Endothelial cell of umbilical vein (primary cell): Measurements from ENCODE around the gene PARD3B. TPM values are rescaled to one million over a fixed set of nuclear protein-coding genes. Genes with fewer than 3 reads are reported as not detected.

Source experiments
- BruUV-seq: library from RNA; stranded (reverse); fragments of 400-500 nt; replicated peaks from 2 replicates; lab custom pipeline; 2021; lab: Mats Ljungman, UMichigan
- CTCF ChIA-PET: fragments of 300-600, 350-600 bp; sonication (Branson Sonifier 250); formaldehyde crosslinking; loops from one replicate; lab custom pipeline; 2021; ENCODE audit warnings: antibody characterized with exemption, inconsistent platforms; lab: Charles Lee
- POLR2A ChIA-PET: fragments of 300-600, 350-600 bp; sonication (Branson Sonifier 250); formaldehyde crosslinking; loops from one replicate; lab custom pipeline; 2021; ENCODE audit warnings: antibody characterized with exemption, inconsistent platforms; lab: Charles Lee
- DNase-seq: peaks from one replicate; pipeline ENCODE4 v3.0.0-alpha.2; 2011; ENCODE audit warnings: low read depth, low spot score
- FAIRE-seq: peaks from 2 replicates; lab custom pipeline; 2011; peaks lifted over from hg19 to GRCh38; lab: Jason Lieb, UNC
- H2AFZ ChIP-seq: 2 replicates; pipeline ENCODE4 v1.6.0; 2012; ENCODE audit warnings: low read depth, low read length, control low read depth, inconsistent platforms
- H3K27ac ChIP-seq: 2 replicates; pipeline ENCODE4 v1.5.1; 2011; ENCODE audit warnings: low read depth, mild to moderate bottlenecking, control low read depth, low read length, moderate library complexity; ENCODE audit not compliant: insufficient read depth
- H3K27me3 ChIP-seq, 2 experiments: 2 replicates each; pipeline versions ENCODE4 v1.6.0 to v1.6.1; 2011; ENCODE audit warnings: low read length in 2 of 2, mixed read lengths in 1 of 2; ENCODE audit not compliant: control insufficient read depth in 2 of 2, insufficient read depth in 2 of 2
- H3K36me3 ChIP-seq, 2 experiments: 2 replicates in 1 of 2; 3 replicates in 1 of 2; pipeline ENCODE4 v1.5.1; 2011; ENCODE audit warnings: low read length in 2 of 2, mild to moderate bottlenecking in 1 of 2, moderate library complexity in 1 of 2; ENCODE audit not compliant: control insufficient read depth in 2 of 2, insufficient read depth in 2 of 2; ENCODE audit errors: extremely low read depth in 1 of 2
- H3K4me1 ChIP-seq: 3 replicates; pipeline ENCODE4 v1.5.1; 2011; ENCODE audit warnings: mild to moderate bottlenecking, low read length; ENCODE audit not compliant: control insufficient read depth, insufficient read depth; ENCODE audit errors: extremely low read depth
- H3K4me2 ChIP-seq: 2 replicates; pipeline ENCODE4 v1.6.1; 2011; ENCODE audit warnings: low read length, control low read depth, mixed read lengths; ENCODE audit not compliant: insufficient read depth
- H3K4me3 ChIP-seq, 3 experiments: fragments of 200-600 bp in 1 of 3; sonication (generic), shearing (Covaris generic) in 1 of 3; replicated peaks in 1 of 3; 2 replicates each; pipeline ENCODE4 v1.5.1; 2011 to 2016; ENCODE audit warnings: control low read depth in 3 of 3, low read length in 3 of 3, mild to moderate bottlenecking in 2 of 3, inconsistent platforms in 1 of 3, low read depth in 1 of 3, moderate library complexity in 1 of 3; ENCODE audit not compliant: insufficient read depth in 1 of 3
- H3K79me2 ChIP-seq: 2 replicates; pipeline ENCODE4 v1.6.0; 2012; ENCODE audit warnings: low read length, inconsistent platforms; ENCODE audit not compliant: control insufficient read depth, insufficient read depth
- H3K9ac ChIP-seq: replicated peaks from 2 replicates; pipeline ENCODE3; 2011; ENCODE audit warnings: low read length, control low read depth; ENCODE audit not compliant: insufficient read depth; ENCODE audit errors: extremely low read depth
- H3K9me1 ChIP-seq: replicated peaks from 3 replicates; pipeline ENCODE4 v1.6.0; 2011; ENCODE audit warnings: mild to moderate bottlenecking, low read length; ENCODE audit not compliant: control insufficient read depth, insufficient read depth; ENCODE audit errors: extremely low read depth
- H3K9me3 ChIP-seq: replicated peaks from 2 replicates; pipeline ENCODE4 v1.5.1; 2012; ENCODE audit warnings: low read length, inconsistent platforms; ENCODE audit not compliant: control insufficient read depth, insufficient read depth
- H4K20me1 ChIP-seq: replicated peaks from 2 replicates; pipeline ENCODE3; 2011; ENCODE audit warnings: mild to moderate bottlenecking, low read length; ENCODE audit not compliant: control insufficient read depth, insufficient read depth; ENCODE audit errors: extremely low read depth
- CTCF ChIP-seq, 2 donors: IDR thresholded peaks; 1 replicate in 1 of 2; 2 replicates in 1 of 2; pipeline ENCODE4 v1.5.1; 2011; ENCODE audit warnings: low read length in 2 of 2, mild to moderate bottlenecking in 2 of 2, moderate library complexity in 2 of 2, control low read depth in 1 of 2, inconsistent platforms in 1 of 2, low read depth in 1 of 2; ENCODE audit not compliant: insufficient read depth in 1 of 2; ENCODE audit errors: extremely low read depth in 1 of 2
- EZH2 ChIP-seq: IDR thresholded peaks from 2 replicates; pipeline ENCODE4 v1.6.1; 2012; ENCODE audit warnings: borderline replicate concordance, low read depth, mild to moderate bottlenecking, moderate library complexity, low read length, inconsistent platforms; ENCODE audit not compliant: severe bottlenecking
- FOS ChIP-seq: IDR thresholded peaks from 2 replicates; pipeline ENCODE4 v1.6.1; 2011; ENCODE audit warnings: mild to moderate bottlenecking, low read length, moderate library complexity, borderline replicate concordance; ENCODE audit not compliant: insufficient read depth
- GATA2 ChIP-seq: IDR thresholded peaks from 2 replicates; pipeline ENCODE4 v1.7.0; 2011; ENCODE audit warnings: low read depth, mild to moderate bottlenecking, moderate library complexity, mixed read lengths, low read length; ENCODE audit not compliant: insufficient read length, insufficient read depth
- JUN ChIP-seq: IDR thresholded peaks from 2 replicates; pipeline ENCODE4 v1.6.1; 2011; ENCODE audit warnings: borderline replicate concordance, low read depth; ENCODE audit not compliant: insufficient read length, insufficient read depth
- MAX ChIP-seq: IDR thresholded peaks from 2 replicates; pipeline ENCODE4 v1.6.1; 2011; ENCODE audit not compliant: insufficient read depth, insufficient read length
- MYC ChIP-seq: IDR thresholded peaks from one replicate; pipeline ENCODE4 v1.6.1; 2011; ENCODE audit warnings: mild to moderate bottlenecking, low read depth, low read length
- POLR2A ChIP-seq: IDR thresholded peaks from 2 replicates; pipeline ENCODE4 v1.6.1; 2012; ENCODE audit warnings: low read depth, mild to moderate bottlenecking, control low read depth, low read length
- POLR2AphosphoS5 ChIP-seq: IDR thresholded peaks from 2 replicates; pipeline ENCODE4 v1.6.1; 2012; ENCODE audit warnings: low read depth, mild to moderate bottlenecking, control low read depth, low read length, moderate library complexity; ENCODE audit not compliant: insufficient read depth
- dilution Hi-C: fragments of 300-500 bp; cut with MboI; formaldehyde crosslinking; loops from one replicate; pipeline ENCODE4 v1.15.0; 2019; ENCODE audit warnings: low sequenced_read_pairs; ENCODE audit not compliant: extremely low pct_ligation_motif_present
- intact Hi-C: fragments of 100-400 bp; cut with micrococcal nuclease; formaldehyde crosslinking; loops from one replicate; pipeline ENCODE4 v1.10.0; 2022
- polyA plus RNA-seq, 4 experiments: library from polyadenylated mRNA; depleted of rRNA in 3 of 4; stranded (reverse) in 3 of 4; unstranded in 1 of 4; fragments of >200 nt; gene quantifications; 2 replicates each; pipeline versions ENCODE4 v1.2.1 to v1.2.3, GENCODE V29; 2011 to 2012; ENCODE audit warnings: missing spikeins in 1 of 4
- total RNA-seq: library from RNA; stranded (reverse); gene quantifications from 2 replicates; pipeline ENCODE4 v1.2.3, GENCODE V29; 2021

PARD3B gene
- total and polyA plus RNA-seq, 2 donors (not counting 3 experiments of a cell fraction or from before 2014, with no cell fraction given): 2.2 to 30.9 TPM

- Histone ChIP-seq H3K4me3 (no peak overlapping the region), H3K9me1 (no peaks in the 10 kb centered on the region), H3K36me3 (no peaks in the 10 kb centered on the region), H3K4me1 (peaks cover 18% of the 10 kb centered on the region), H3K27ac (no peak overlapping the region), H3K4me2 (no peak overlapping the region), H2AFZ (no peak overlapping the region), H3K9me3 (no peaks in the 10 kb centered on the region), H3K79me2 (no peaks in the 10 kb centered on the region), H3K27me3 (no peaks in the 10 kb centered on the region), H4K20me1 (no peaks in the 10 kb centered on the region), H3K9ac (no peak overlapping the region)
- intact Hi-C loops (no loop called here), dilution Hi-C loops (no loop called here)
- ChIA-PET POLR2A (no interaction called here), CTCF (no interaction called here)
- FAIRE-seq: no peak
- TF ChIP-seq POLR2AphosphoS5: no peak
- TF ChIP-seq MYC: no peak
- no peak for TF ChIP-seq JUN
- no peak for TF ChIP-seq CTCF (IDR thresholded peaks at IDR 0.05; ENCODE audit: extremely low read depth in 1 of 2, insufficient read depth in 1 of 2, low read depth in 1 of 2, low read length in 2 of 2)
- TF ChIP-seq MAX: no peak
- TF ChIP-seq EZH2: no peak
- TF ChIP-seq POLR2A: no peak
- TF ChIP-seq FOS: no peak
- no peak for TF ChIP-seq GATA2
- BruUV-seq: no TSS peak
- no peak for DNase-seq
Observed at GRCh38 chr2:204695506-204695905, 150.2 kb downstream of the PARD3B start.
